HCT116 (cell line): Measurements from ENCODE around the gene LYRM9. TPM values are rescaled to one million over a fixed set of nuclear protein-coding genes. Genes with fewer than 3 reads are reported as not detected.

Experiments used
- ATAC-seq: fragments of 200-7000 bp; cut with Tn5 transposase; 2 replicates; pipeline ENCODE4 v1.9.1; 2020; ENCODE audit warnings: mild to moderate bottlenecking, moderate library complexity
- BruUV-seq: library from RNA; stranded (reverse); fragments of 400-500 nt; replicated peaks from 2 replicates; lab custom pipeline; 2021; lab: Mats Ljungman, UMichigan
- CTCF ChIA-PET: fragments of 300-600 bp; sonication (Branson Sonifier 250); formaldehyde crosslinking; loops from one replicate; lab custom pipeline; 2021; ENCODE audit warnings: antibody characterized with exemption; lab: Charles Lee
- POLR2A ChIA-PET: fragments of 300-600, 350-600 bp; sonication (Branson Sonifier 250); formaldehyde crosslinking; loops from one replicate; lab custom pipeline; 2021; ENCODE audit warnings: antibody characterized with exemption; lab: Charles Lee
- RAD21 ChIA-PET, 2 experiments: fragments of 300-600 bp; sonication (Branson Sonifier 250); formaldehyde crosslinking; loops; one replicate each; lab custom pipeline; 2023; ENCODE audit warnings: low total read pairs in 2 of 2; ENCODE audit not compliant: uncharacterized antibody in 2 of 2, unreplicated experiment in 2 of 2, low non-redundant PET in 1 of 2; lab: Charles Lee
- DNase-seq: peaks from one replicate; pipeline ENCODE4 v3.0.0-alpha.2; 2010; ENCODE audit warnings: low read depth, low spot score
- H2AFZ ChIP-seq: fragments of 200-600 bp; shearing (Covaris generic), sonication (generic); 2 replicates; pipeline ENCODE4 v1.6.1; 2017; ENCODE audit warnings: low read depth, mixed run types, mixed read lengths, antibody characterized with exemption, low read length; ENCODE audit not compliant: poor library complexity, severe bottlenecking
- H3K27ac ChIP-seq: 2 replicates; pipeline ENCODE4 v1.5.1; 2012; ENCODE audit warnings: low read depth, low read length
- H3K27me3 ChIP-seq: fragments of 200-600 bp; sonication (generic); 2 replicates; pipeline ENCODE4 v1.6.1; 2016; ENCODE audit warnings: mixed run types, low read length, mixed read lengths; ENCODE audit not compliant: insufficient read depth
- H3K36me3 ChIP-seq, 2 experiments: fragments of 200-500 bp in 1 of 2; fragments of 200-600 bp in 1 of 2; sonication (Bioruptor generic) in 1 of 2; sonication (generic) in 1 of 2; 2 replicates each; pipeline versions ENCODE4 v1.5.1 to v1.6.1; 2014 to 2016; ENCODE audit warnings: low read length in 2 of 2, inconsistent platforms in 1 of 2, mixed read lengths in 1 of 2, mixed run types in 1 of 2; ENCODE audit not compliant: insufficient read depth in 2 of 2, control insufficient read depth in 1 of 2
- H3K4me1 ChIP-seq, 2 experiments: fragments of 200-600 bp in 1 of 2; sonication (generic) in 1 of 2; 2 replicates each; pipeline versions ENCODE4 v1.5.1 to v1.6.1; 2012 to 2017; ENCODE audit warnings: low read length in 2 of 2, inconsistent platforms in 1 of 2, mild to moderate bottlenecking in 1 of 2, mixed read lengths in 1 of 2, mixed run types in 1 of 2, moderate library complexity in 1 of 2; ENCODE audit not compliant: insufficient read depth in 2 of 2, control insufficient read depth in 1 of 2
- H3K4me2 ChIP-seq: fragments of 200-600 bp; sonication (generic); 2 replicates; pipeline ENCODE4 v1.6.1; 2017; ENCODE audit warnings: mixed run types, low read length, mixed read lengths
- H3K4me3 ChIP-seq, 2 experiments: fragments of 200-600 bp in 1 of 2; sonication (generic) in 1 of 2; replicated peaks in 1 of 2; 2 replicates each; pipeline ENCODE4 v1.5.1; 2011 to 2016; ENCODE audit warnings: low read length in 2 of 2, control low read depth in 1 of 2, low read depth in 1 of 2, mild to moderate bottlenecking in 1 of 2, mixed read lengths in 1 of 2, mixed run types in 1 of 2
- H3K79me2 ChIP-seq: fragments of 200-600 bp; sonication (generic); 2 replicates; pipeline ENCODE4 v1.6.1; 2017; ENCODE audit warnings: mild to moderate bottlenecking, mixed run types, low read length, moderate library complexity, mixed read lengths; ENCODE audit not compliant: insufficient read depth
- H3K9ac ChIP-seq: fragments of 200-600 bp; sonication (generic); 2 replicates; pipeline ENCODE4 v1.6.1; 2016; ENCODE audit warnings: low read length, mixed read lengths
- H3K9me2 ChIP-seq: fragments of 200-600 bp; sonication (generic), shearing (Covaris generic); 2 replicates; pipeline ENCODE4 v1.6.1; 2017; ENCODE audit warnings: mixed run types, mild to moderate bottlenecking, moderate library complexity; ENCODE audit not compliant: insufficient read depth
- H3K9me3 ChIP-seq, 2 experiments: fragments of 200-500 bp in 1 of 2; fragments of 200-600 bp in 1 of 2; sonication (Bioruptor generic) in 1 of 2; sonication (generic) in 1 of 2; 2 replicates each; pipeline ENCODE4 v1.6.1; 2014 to 2017; ENCODE audit warnings: low read length in 2 of 2, mixed read lengths in 2 of 2, inconsistent platforms in 1 of 2, low read depth in 1 of 2, mild to moderate bottlenecking in 1 of 2, mixed run types in 1 of 2, moderate library complexity in 1 of 2; ENCODE audit not compliant: control insufficient read depth in 1 of 2, insufficient read depth in 1 of 2
- H4K20me1 ChIP-seq: fragments of 200-600 bp; sonication (generic), shearing (Covaris generic); 2 replicates; pipeline ENCODE4 v1.6.1; 2017; ENCODE audit warnings: mixed run types, mild to moderate bottlenecking, moderate library complexity; ENCODE audit not compliant: insufficient read depth
- ATF3 ChIP-seq: IDR thresholded peaks from 2 replicates; pipeline ENCODE4 v1.6.1; 2012
- CEBPB ChIP-seq: IDR thresholded peaks from 2 replicates; pipeline ENCODE4 v1.6.1; 2012; ENCODE audit warnings: low read depth
- EGR1 ChIP-seq: IDR thresholded peaks from 2 replicates; pipeline ENCODE4 v1.6.1; 2012; ENCODE audit warnings: low read depth
- EZH2 ChIP-seq: fragments of 200-600 bp; sonication (generic); IDR thresholded peaks from 2 replicates; pipeline ENCODE4 v1.6.1; 2017; ENCODE audit warnings: antibody characterized with exemption, mixed run types
- FOSL1 ChIP-seq: IDR thresholded peaks from 2 replicates; pipeline ENCODE4 v1.6.1; 2012; ENCODE audit warnings: low read depth
- RAD21 ChIP-seq: IDR thresholded peaks from 2 replicates; pipeline ENCODE4 v1.6.1; 2012; ENCODE audit warnings: low read depth, mild to moderate bottlenecking
- SIN3A ChIP-seq: IDR thresholded peaks from 2 replicates; pipeline ENCODE4 v1.6.1; 2012; ENCODE audit warnings: low read depth
- SP1 ChIP-seq: IDR thresholded peaks from 2 replicates; pipeline ENCODE4 v1.6.1; 2012; ENCODE audit warnings: low read depth
- YY1 ChIP-seq: IDR thresholded peaks from 2 replicates; pipeline ENCODE4 v1.6.1; 2011; ENCODE audit warnings: low read length, low read depth, moderate library complexity, mild to moderate bottlenecking; ENCODE audit not compliant: insufficient replicate concordance; ENCODE audit errors: extremely low read depth
- intact Hi-C: fragments of 100-400 bp; cut with micrococcal nuclease; formaldehyde crosslinking; loops from 2 replicates; pipeline ENCODE4 v1.10.0; 2022
- total RNA-seq: library from RNA; stranded (reverse); gene quantifications from one replicate; pipeline ENCODE4 v1.2.1, GENCODE V29; 2021; ENCODE audit not compliant: unreplicated experiment
- TF ChIP-seq, protein P1 (sequence below): IDR thresholded peaks from 2 replicates; pipeline ENCODE4 v1.6.1; 2012; ENCODE audit warnings: low read depth
- TF ChIP-seq, protein P2 (sequence below): IDR thresholded peaks from 2 replicates; pipeline ENCODE4 v1.6.1; 2012

LYRM9 gene
- total RNA-seq, 1 experiment from 2014 or later: 4.8 TPM

DNA sequence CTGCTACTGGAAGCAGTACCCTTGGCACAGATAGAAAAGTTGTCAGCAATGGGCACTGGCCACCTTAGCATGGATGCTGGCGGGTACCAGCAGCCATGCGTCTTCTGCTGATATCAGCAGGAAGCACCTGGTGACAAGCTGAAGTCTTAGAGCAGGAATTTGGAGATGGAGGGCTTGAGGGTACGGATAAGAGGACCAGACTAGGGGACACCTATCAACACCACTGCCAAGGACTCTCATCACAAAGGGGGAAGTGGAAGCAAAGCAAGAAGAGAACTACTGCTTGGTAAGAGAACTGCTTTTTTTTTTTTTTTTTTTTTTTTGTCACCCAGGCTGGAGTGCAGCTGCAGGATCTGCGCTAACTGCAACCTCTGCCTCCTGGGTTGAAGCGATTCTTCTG is 35.4 kb upstream of the LYRM9 start:
- Histone ChIP-seq H3K4me3 (no peak overlapping the region), H3K27ac (no peak overlapping the region), H3K4me2 (no peak overlapping the region), H3K9me2 (no peaks in the 10 kb centered on the region), H3K9me3 (no peaks in the 10 kb centered on the region; a peak in 1 of 4 replicates), H2AFZ (no peak overlapping the region), H3K4me1 (no peaks in the 10 kb centered on the region), H3K27me3 (no peaks in the 10 kb centered on the region), H3K9ac (no peak overlapping the region), H3K79me2 (no peaks in the 10 kb centered on the region), H3K36me3 (no peaks in the 10 kb centered on the region), H4K20me1 (no peaks in the 10 kb centered on the region)
- DNase-seq: no peak
- no TSS peak for BruUV-seq
- no peak for ATAC-seq
- ChIA-PET CTCF (interaction anchor here (1.4 kb wide), 1 partner anchor 35 kb away, joined by 5 read pairs; no protein-coding TSS in a partner anchor), RAD21 (no interaction called here), POLR2A (no interaction called here)
- TF ChIP-seq ATF3 (no peak), YY1 (no peak), CEBPB (no peak), SIN3A (no peak), EZH2 (no peak), SP1 (no peak), RAD21 (no peak), EGR1 (no peak), FOSL1 (no peak)
- TF ChIP-seq, protein P1, sequence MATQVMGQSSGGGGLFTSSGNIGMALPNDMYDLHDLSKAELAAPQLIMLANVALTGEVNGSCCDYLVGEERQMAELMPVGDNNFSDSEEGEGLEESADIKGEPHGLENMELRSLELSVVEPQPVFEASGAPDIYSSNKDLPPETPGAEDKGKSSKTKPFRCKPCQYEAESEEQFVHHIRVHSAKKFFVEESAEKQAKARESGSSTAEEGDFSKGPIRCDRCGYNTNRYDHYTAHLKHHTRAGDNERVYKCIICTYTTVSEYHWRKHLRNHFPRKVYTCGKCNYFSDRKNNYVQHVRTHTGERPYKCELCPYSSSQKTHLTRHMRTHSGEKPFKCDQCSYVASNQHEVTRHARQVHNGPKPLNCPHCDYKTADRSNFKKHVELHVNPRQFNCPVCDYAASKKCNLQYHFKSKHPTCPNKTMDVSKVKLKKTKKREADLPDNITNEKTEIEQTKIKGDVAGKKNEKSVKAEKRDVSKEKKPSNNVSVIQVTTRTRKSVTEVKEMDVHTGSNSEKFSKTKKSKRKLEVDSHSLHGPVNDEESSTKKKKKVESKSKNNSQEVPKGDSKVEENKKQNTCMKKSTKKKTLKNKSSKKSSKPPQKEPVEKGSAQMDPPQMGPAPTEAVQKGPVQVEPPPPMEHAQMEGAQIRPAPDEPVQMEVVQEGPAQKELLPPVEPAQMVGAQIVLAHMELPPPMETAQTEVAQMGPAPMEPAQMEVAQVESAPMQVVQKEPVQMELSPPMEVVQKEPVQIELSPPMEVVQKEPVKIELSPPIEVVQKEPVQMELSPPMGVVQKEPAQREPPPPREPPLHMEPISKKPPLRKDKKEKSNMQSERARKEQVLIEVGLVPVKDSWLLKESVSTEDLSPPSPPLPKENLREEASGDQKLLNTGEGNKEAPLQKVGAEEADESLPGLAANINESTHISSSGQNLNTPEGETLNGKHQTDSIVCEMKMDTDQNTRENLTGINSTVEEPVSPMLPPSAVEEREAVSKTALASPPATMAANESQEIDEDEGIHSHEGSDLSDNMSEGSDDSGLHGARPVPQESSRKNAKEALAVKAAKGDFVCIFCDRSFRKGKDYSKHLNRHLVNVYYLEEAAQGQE: no peak
- TF ChIP-seq, protein P2, sequence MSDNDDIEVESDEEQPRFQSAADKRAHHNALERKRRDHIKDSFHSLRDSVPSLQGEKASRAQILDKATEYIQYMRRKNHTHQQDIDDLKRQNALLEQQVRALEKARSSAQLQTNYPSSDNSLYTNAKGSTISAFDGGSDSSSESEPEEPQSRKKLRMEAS: no peak
- intact Hi-C loops: no loop called here
